Heart left ventricle (tissue), 16 donors: Measurements from ENCODE around the gene IGF1R. TPM values are rescaled to one million over a fixed set of nuclear protein-coding genes. Genes with fewer than 3 reads are reported as not detected.

ENCODE experiments used
- ATAC-seq, 4 donors: fragments of 200-7000 bp; cut with Tn5 transposase; one replicate each; pipeline ENCODE4 v1.9.1; 2020 to 2022; ENCODE audit warnings: moderate library complexity in 4 of 4, mild to moderate bottlenecking in 3 of 4, moderate number of reproducible peaks in 1 of 4
- DNase-seq, 5 donors: peaks; one replicate each; pipeline ENCODE4 v3.0.0-alpha.2; 2020
- H3K27ac ChIP-seq, 12 donors: fragments of 200-600 bp; sonication (generic) in 4 of 12; one replicate each; pipeline versions ENCODE4 v1.5.0 to v1.8.0; 2016 to 2022; ENCODE audit warnings: mild to moderate bottlenecking in 2 of 12
- H3K27me3 ChIP-seq, 9 donors: fragments of 200-600 bp; sonication (generic) in 2 of 9; one replicate each; pipeline versions ENCODE4 v1.5.1 to v1.8.0; 2016 to 2022; ENCODE audit warnings: mild to moderate bottlenecking in 3 of 9
- H3K36me3 ChIP-seq, 9 donors: fragments of 200-600 bp; sonication (generic) in 2 of 9; one replicate each; pipeline versions ENCODE4 v1.5.0 to v1.8.0; 2018 to 2022; ENCODE audit warnings: mild to moderate bottlenecking in 2 of 9
- H3K4me1 ChIP-seq, 12 donors: fragments of 200-600 bp; sonication (generic) in 4 of 12; one replicate each; pipeline versions ENCODE4 v1.5.0 to v1.8.0; 2016 to 2022; ENCODE audit warnings: mild to moderate bottlenecking in 3 of 12
- H3K4me3 ChIP-seq, 12 donors: fragments of 200-600 bp; sonication (generic) in 4 of 12; one replicate each; pipeline versions ENCODE4 v1.5.0 to v1.8.0; 2017 to 2022; ENCODE audit warnings: mild to moderate bottlenecking in 9 of 12, moderate library complexity in 4 of 12
- H3K9me3 ChIP-seq, 12 donors: fragments of 200-600 bp; sonication (generic) in 4 of 12; one replicate each; pipeline versions ENCODE4 v1.5.0 to v1.8.0; 2016 to 2022; ENCODE audit warnings: mild to moderate bottlenecking in 1 of 12
- POLR2A ChIP-seq, 2 donors: fragments of 450-650 bp; IDR thresholded peaks; one replicate each; pipeline ENCODE4 v1.6.1; 2017; ENCODE audit warnings: antibody characterized with exemption in 2 of 2, mild to moderate bottlenecking in 2 of 2, moderate library complexity in 2 of 2
- WGBS, 4 donors: extraction: QIAGEN DNeasy Blood & Tissue Kit in 2 of 4; methylation state at CpG; one replicate each; pipeline versions ENCODE4 v1.1.5 to v1.1.7; 2013 to 2018; 5-methylcytosine and 5-hydroxymethylcytosine counted together
- intact Hi-C, 10 donors: fragments of 100-400 bp; cut with DNase I; formaldehyde crosslinking; loops; one replicate each; pipeline versions ENCODE4 v1.11.1 to v1.14.2; 2022
- polyA plus RNA-seq, 2 donors: library from polyadenylated mRNA; stranded (reverse); fragments of 200-250 nt; gene quantifications; one replicate each; pipeline ENCODE4 v1.2.3, GENCODE V29; 2013
- total RNA-seq, 9 donors: library from RNA; depleted of rRNA in 2 of 9; stranded (reverse); fragments of >200 nt in 2 of 9; fragmentation: NEBNext Ultra II Directional in 3 of 9; extraction: Animal tissue kit (Norgen Biotek cat#: 25700) in 3 of 9; gene quantifications; one replicate each; pipeline versions ENCODE4 v1.1.0 to v1.2.4, GENCODE V29; 2016 to 2023
- TF ChIP-seq, protein P1 (sequence below), 12 donors: fragments of 200-600 bp; sonication (generic) in 4 of 12; IDR thresholded peaks; one replicate each; pipeline versions ENCODE4 v1.5.0 to v1.8.0; 2018 to 2022; ENCODE audit warnings: antibody characterized with exemption in 12 of 12, mild to moderate bottlenecking in 5 of 12
- donor health status: ischemic (EF 13 %, LVEDD 7.1; RV severe dilation, severe dysfunction).
- donor health status: healthy with polysubstance abuse.
- donor health status: DM: no; HTN: yes; CAD: no.
- donor health status: DM: no; HTN: no; CAD: no.
- donor health status: ischemic (EF 25% LVEDD 6.9; RV normal size, moderate dysfunction).
- donor health status: ischemic (EF 25% LVEDD 5.7; RV mildly dilated, moderate dysfunction).
- donor health status: healthy.
- donor health status: DM: yes; HTN: yes; CAD: no.
- donor health status: ischemic (EF 35%, LVEDD 5.7; RV mildly dilated, moderate dysfunction).
- donor health status: nonischemic (EF 11% LVEDD 7.7; RV severe dilation, severe dysfunction).
- donor health status: DM: yes; HTN: yes; CAD: no.
- donor health status: PGD.
- donor health status: ischemic (EF 29% LVEDD 5.4; RV normal size, mild dysfunction).
- donor health status: nonischemic (EF 23%, LVEDD 6.1; RV moderate dilation, normal function).

IGF1R gene
- total and polyA plus RNA-seq, 11 donors: 7.4 to 93.1 (median 40.5) TPM

GRCh38 chr15:98654790-98655360 is 6.5 kb downstream of the IGF1R start:
- Histone ChIP-seq H3K4me1 (peaks cover 0 to 75% (median 50%) of the 10 kb centered on the region in 12 donors), H3K36me3 (no peaks in the 10 kb centered on the region), H3K27me3 (peaks cover 0 to 25% (median 0%) of the 10 kb centered on the region in 9 donors), H3K9me3 (no peaks in the 10 kb centered on the region), H3K4me3 (no peak overlapping the region), H3K27ac (peak overlapping the region in 1 of 12 donors; percentile 33)
- intact Hi-C loops: loop anchor here in 9 of 10 donors (2.0 to 10.0 kb wide), 9 partner anchors 14 to 138 kb away; no protein-coding TSS in a partner anchor
- ATAC-seq (no peak), DNase-seq (no peak)
- no peak for TF ChIP-seq POLR2A (IDR thresholded peaks at IDR 0.05)
- TF ChIP-seq, protein P1, sequence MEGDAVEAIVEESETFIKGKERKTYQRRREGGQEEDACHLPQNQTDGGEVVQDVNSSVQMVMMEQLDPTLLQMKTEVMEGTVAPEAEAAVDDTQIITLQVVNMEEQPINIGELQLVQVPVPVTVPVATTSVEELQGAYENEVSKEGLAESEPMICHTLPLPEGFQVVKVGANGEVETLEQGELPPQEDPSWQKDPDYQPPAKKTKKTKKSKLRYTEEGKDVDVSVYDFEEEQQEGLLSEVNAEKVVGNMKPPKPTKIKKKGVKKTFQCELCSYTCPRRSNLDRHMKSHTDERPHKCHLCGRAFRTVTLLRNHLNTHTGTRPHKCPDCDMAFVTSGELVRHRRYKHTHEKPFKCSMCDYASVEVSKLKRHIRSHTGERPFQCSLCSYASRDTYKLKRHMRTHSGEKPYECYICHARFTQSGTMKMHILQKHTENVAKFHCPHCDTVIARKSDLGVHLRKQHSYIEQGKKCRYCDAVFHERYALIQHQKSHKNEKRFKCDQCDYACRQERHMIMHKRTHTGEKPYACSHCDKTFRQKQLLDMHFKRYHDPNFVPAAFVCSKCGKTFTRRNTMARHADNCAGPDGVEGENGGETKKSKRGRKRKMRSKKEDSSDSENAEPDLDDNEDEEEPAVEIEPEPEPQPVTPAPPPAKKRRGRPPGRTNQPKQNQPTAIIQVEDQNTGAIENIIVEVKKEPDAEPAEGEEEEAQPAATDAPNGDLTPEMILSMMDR (IDR thresholded peaks at IDR 0.05): no peak
- 49 to 55% (median 53%) methylated on average over 4 of the region's 4 CpGs for WGBS, 4 donors

DNA sequence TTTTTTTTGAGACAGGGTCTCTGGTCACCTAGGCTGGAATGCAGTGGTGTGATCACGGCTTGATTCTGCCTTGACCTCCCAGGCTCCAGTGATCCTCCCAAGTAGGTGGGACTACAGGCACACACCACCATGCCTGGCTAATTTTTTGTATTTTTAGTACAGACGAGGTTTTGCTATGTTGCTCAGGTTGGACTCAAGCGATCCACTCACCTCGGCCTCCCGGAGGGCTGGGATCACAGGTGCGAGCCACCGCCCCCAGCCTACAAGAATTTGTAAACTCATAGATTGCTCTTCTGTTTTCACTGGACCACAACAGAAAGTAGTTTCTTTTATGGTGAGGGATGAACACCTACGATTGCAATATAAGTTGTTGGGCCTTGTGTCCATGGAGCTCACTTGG is 7.4 kb downstream of the IGF1R start:
- no peak for TF ChIP-seq POLR2A (IDR thresholded peaks at IDR 0.05)
- TF ChIP-seq, protein P1 (IDR thresholded peaks at IDR 0.05): no peak
- H3K36me3 ChIP-seq: no peaks in the 10 kb centered on the region
- no peak overlapping the region for H3K4me3 ChIP-seq
- H3K27me3 ChIP-seq: peaks cover 0 to 16% (median 0%) of the 10 kb centered on the region in 9 donors
- intact Hi-C loops: loop anchor here in 4 of 10 donors (2.0 to 10.0 kb wide), 4 partner anchors 13 to 138 kb away; no protein-coding TSS in a partner anchor
- ATAC-seq: no peak
- no peaks in the 10 kb centered on the region for H3K9me3 ChIP-seq
- 89 to 96% (median 90%) methylated on average over 8 of the region's 8 CpGs for WGBS, 4 donors
- no peak for DNase-seq
- peaks cover 0 to 83% (median 52%) of the 10 kb centered on the region in 12 donors for H3K4me1 ChIP-seq
- H3K27ac ChIP-seq: no peak overlapping the region

DNA sequence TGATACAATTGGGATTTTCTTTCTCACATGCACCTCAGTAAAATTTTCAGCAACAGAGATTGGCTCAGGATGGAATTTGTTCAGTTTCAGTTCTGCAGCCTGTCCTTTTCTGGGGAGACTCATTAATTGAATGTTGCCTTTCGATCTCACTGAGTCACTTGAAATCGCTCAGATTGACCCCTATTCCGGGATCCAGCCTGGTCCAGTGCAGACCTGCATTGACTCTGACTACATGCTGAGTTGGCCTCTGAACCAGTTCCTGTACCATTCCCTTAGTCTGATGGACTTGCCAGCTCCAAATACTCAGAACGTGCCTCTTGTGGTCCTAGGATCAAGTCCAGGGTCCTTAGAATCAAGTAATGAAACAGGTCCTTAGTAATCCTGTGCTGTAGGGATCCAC is 9.4 kb downstream of the IGF1R start:
- DNase-seq (no peak), ATAC-seq (no peak)
- intact Hi-C loops: loop anchor here in 3 of 10 donors (5.0 to 10.0 kb wide), 3 partner anchors 50 to 140 kb away; no protein-coding TSS in a partner anchor
- H3K9me3 ChIP-seq: no peaks in the 10 kb centered on the region
- H3K36me3 ChIP-seq: no peaks in the 10 kb centered on the region
- H3K27me3 ChIP-seq: no peaks in the 10 kb centered on the region
- no peak overlapping the region for H3K4me3 ChIP-seq
- WGBS, 4 donors: 73 to 81% (median 76%) methylated on average over 4 of the region's 4 CpGs
- TF ChIP-seq, protein P1 (IDR thresholded peaks at IDR 0.05): no peak
- no peak for TF ChIP-seq POLR2A (IDR thresholded peaks at IDR 0.05)
- H3K4me1 ChIP-seq: peaks cover 0 to 84% (median 49%) of the 10 kb centered on the region in 12 donors
- H3K27ac ChIP-seq: peak overlapping the region in 1 of 12 donors; percentile 20

DNA sequence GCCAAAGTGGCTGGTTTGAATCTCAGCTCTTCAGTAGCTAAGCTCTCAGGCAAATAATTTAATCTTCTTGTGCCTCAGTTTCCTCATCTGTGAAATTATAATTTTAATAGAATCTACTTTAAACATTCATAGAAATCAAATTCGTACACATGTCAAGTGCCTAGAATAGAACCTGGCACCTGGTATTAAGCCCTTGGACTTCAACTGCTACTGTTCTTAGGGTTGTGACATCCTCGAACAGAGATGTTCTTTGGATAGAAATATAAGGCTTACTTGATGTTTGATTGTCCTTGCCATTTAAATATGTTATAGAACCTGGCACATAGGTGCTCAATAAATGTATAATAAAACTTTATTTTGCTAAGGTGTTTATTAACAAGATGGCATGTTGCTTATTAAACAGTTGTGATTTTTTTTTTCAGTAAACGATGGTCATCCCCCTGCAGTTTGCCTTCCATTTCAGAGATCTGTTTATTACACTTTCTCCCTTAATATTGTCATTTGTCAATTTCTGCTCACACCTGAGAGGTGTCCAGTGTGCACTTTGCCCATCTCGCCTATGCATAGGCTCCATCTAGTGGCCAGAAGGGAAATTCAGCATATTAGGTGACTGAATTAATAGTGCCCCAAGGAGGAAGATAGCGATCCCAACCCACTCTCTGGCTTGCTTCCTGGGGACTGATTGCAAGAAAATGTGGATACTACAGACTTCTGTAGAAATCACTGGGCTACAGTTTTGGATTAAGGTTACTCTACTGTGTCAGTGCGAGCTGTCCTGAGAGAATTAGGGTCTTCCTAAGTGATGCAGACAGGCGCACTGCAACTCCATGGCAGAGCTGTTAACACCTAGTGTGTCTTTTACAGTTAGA is 10.7 kb downstream of the IGF1R start:
- H3K4me3 ChIP-seq: no peak overlapping the region
- peak in 1 of 5 donors; percentile 40 for DNase-seq
- H3K27me3 ChIP-seq: no peaks in the 10 kb centered on the region
- intact Hi-C loops: loop anchor here in 3 of 10 donors (5.0 to 10.0 kb wide), 3 partner anchors 48 to 142 kb away; no protein-coding TSS in a partner anchor
- H3K4me1 ChIP-seq: peaks cover 0 to 84% (median 46%) of the 10 kb centered on the region in 12 donors
- peak overlapping the region in 1 of 12 donors; percentile 23 for H3K27ac ChIP-seq
- H3K9me3 ChIP-seq: no peaks in the 10 kb centered on the region
- no peak for TF ChIP-seq POLR2A (IDR thresholded peaks at IDR 0.05)
- TF ChIP-seq, protein P1 (IDR thresholded peaks at IDR 0.05): peak; percentile 75 to 90 (median 82)
- H3K36me3 ChIP-seq: no peaks in the 10 kb centered on the region
- 30 to 39% (median 37%) methylated on average over 7 of the region's 7 CpGs for WGBS, 4 donors
- peak; percentile 43 to 80 (median 72) for ATAC-seq
